GM23338 (cell line): Measurements from ENCODE around the gene COMMD7. TPM values are rescaled to one million over a fixed set of nuclear protein-coding genes. Genes with fewer than 3 reads are reported as not detected.

Experiments used
- ATAC-seq: fragments of 200-7000 bp; cut with Tn5 transposase; 3 replicates; pipeline ENCODE4 v1.9.1; 2020
- DNase-seq: peaks from one replicate; pipeline ENCODE4 v3.0.0-alpha.2; 2015; ENCODE audit warnings: low spot score
- H2AFZ ChIP-seq: fragments of 200-600 bp; sonication (generic); 2 replicates; pipeline ENCODE4 v1.8.0; 2016; ENCODE audit warnings: antibody characterized with exemption, mild to moderate bottlenecking, moderate library complexity
- H3F3A ChIP-seq: fragments of 200-600 bp; sonication (generic); replicated peaks from 2 replicates; pipeline ENCODE4 v1.8.0; 2017; ENCODE audit warnings: antibody characterized with exemption, mixed run types, low read depth
- H3K27ac ChIP-seq: fragments of 200-600 bp; sonication (generic); 2 replicates; pipeline ENCODE4 v1.6.1; 2016; ENCODE audit warnings: low read depth
- H3K27me3 ChIP-seq: fragments of 200-600 bp; sonication (generic); 2 replicates; pipeline ENCODE4 v1.8.0; 2016; ENCODE audit warnings: mild to moderate bottlenecking, mixed run types, moderate library complexity; ENCODE audit not compliant: insufficient read depth
- H3K36me3 ChIP-seq: fragments of 200-600 bp; sonication (generic); 2 replicates; pipeline ENCODE4 v1.8.0; 2016; ENCODE audit warnings: mild to moderate bottlenecking; ENCODE audit not compliant: insufficient read depth
- H3K4me1 ChIP-seq: fragments of 200-600 bp; sonication (generic); 2 replicates; pipeline ENCODE4 v1.8.0; 2016; ENCODE audit warnings: mild to moderate bottlenecking, moderate library complexity; ENCODE audit not compliant: insufficient read depth
- H3K4me2 ChIP-seq: fragments of 200-600 bp; sonication (generic); 2 replicates; pipeline ENCODE4 v1.7.1; 2017; ENCODE audit warnings: mixed run types
- H3K4me3 ChIP-seq: fragments of 200-600 bp; sonication (generic); 2 replicates; pipeline ENCODE4 v1.6.1; 2016; ENCODE audit warnings: mixed run types
- H3K79me2 ChIP-seq: fragments of 200-600 bp; sonication (generic); replicated peaks from 2 replicates; pipeline ENCODE4 v1.8.0; 2017; ENCODE audit warnings: mild to moderate bottlenecking; ENCODE audit not compliant: insufficient read depth
- H3K9me2 ChIP-seq: fragments of 200-600 bp; sonication (generic); 2 replicates; pipeline ENCODE4 v1.8.0; 2017; ENCODE audit not compliant: insufficient read depth
- H4K20me1 ChIP-seq: fragments of 200-600 bp; sonication (generic); replicated peaks from 2 replicates; pipeline ENCODE4 v1.8.0; 2017; ENCODE audit warnings: mild to moderate bottlenecking; ENCODE audit not compliant: insufficient read depth
- H3K27ac Mint-ChIP-seq: 2 replicates; pipeline ENCODE4 v1.8.0; 2020; ENCODE audit warnings: inconsistent platforms, mild to moderate bottlenecking, moderate library complexity, mixed read lengths
- H3K27me3 Mint-ChIP-seq: 3 replicates; pipeline ENCODE4 v1.8.0; 2022; ENCODE audit warnings: low read depth, mild to moderate bottlenecking, moderate library complexity, mixed read lengths, inconsistent platforms; ENCODE audit not compliant: insufficient read depth, poor library complexity
- H3K36me3 Mint-ChIP-seq: 3 replicates; pipeline ENCODE4 v1.8.0; 2021; ENCODE audit warnings: low read depth, mild to moderate bottlenecking, inconsistent platforms, moderate library complexity, mixed read lengths
- H3K4me1 Mint-ChIP-seq: 3 replicates; pipeline ENCODE4 v1.8.0; 2020; ENCODE audit warnings: mild to moderate bottlenecking, inconsistent platforms, mixed read lengths
- H3K4me3 Mint-ChIP-seq: 3 replicates; pipeline ENCODE4 v1.8.0; 2021; ENCODE audit warnings: moderate library complexity, mild to moderate bottlenecking, inconsistent platforms, mixed read lengths
- H3K9me3 Mint-ChIP-seq: 3 replicates; pipeline ENCODE4 v1.8.0; 2020; ENCODE audit warnings: moderate library complexity, mild to moderate bottlenecking, inconsistent platforms, mixed read lengths
- CREB1 ChIP-seq: fragments of 250-450 bp; sonication (Bioruptor Pico); IDR thresholded peaks from 2 replicates; pipeline ENCODE4 v1.5.0; 2020; ENCODE audit warnings: low read depth, mild to moderate bottlenecking, moderate library complexity
- CTCF ChIP-seq, 2 experiments: fragments of 200-600 bp in 1 of 2; sonication (generic) in 1 of 2; conservative IDR thresholded peaks; 2 replicates each; pipeline versions ENCODE4 v1.5.1 to v1.6.1; 2016 to 2017; ENCODE audit warnings: antibody characterized with exemption in 2 of 2, low read depth in 2 of 2, mild to moderate bottlenecking in 2 of 2, moderate library complexity in 1 of 2
- EZH2 ChIP-seq: fragments of 200-600 bp; sonication (generic); IDR thresholded peaks from one replicate; pipeline ENCODE4 v1.8.0; 2017; ENCODE audit warnings: antibody characterized with exemption, mild to moderate bottlenecking, low read depth; ENCODE audit not compliant: unreplicated experiment
- EZH2phosphoT487 ChIP-seq: fragments of 200-600 bp; sonication (generic); IDR thresholded peaks from one replicate; pipeline ENCODE4 v1.8.1; 2018; ENCODE audit warnings: antibody characterized with exemption; ENCODE audit not compliant: unreplicated experiment
- JUNB ChIP-seq: IDR thresholded peaks from one replicate; pipeline ENCODE4 v1.6.1; 2016; ENCODE audit warnings: antibody characterized with exemption; ENCODE audit not compliant: unreplicated experiment
- NANOG ChIP-seq: IDR thresholded peaks from 2 replicates; pipeline ENCODE4 v1.6.1; 2016; ENCODE audit warnings: antibody characterized with exemption, borderline replicate concordance
- POLR2AphosphoS5 ChIP-seq: IDR thresholded peaks from 2 replicates; pipeline ENCODE4 v1.6.1; 2016; ENCODE audit warnings: antibody characterized with exemption, low read depth
- STAT1 ChIP-seq: IDR thresholded peaks from one replicate; pipeline ENCODE4 v1.6.1; 2016; ENCODE audit warnings: antibody characterized with exemption; ENCODE audit not compliant: unreplicated experiment
- ZNF114 ChIP-seq: fragments of 250-450 bp; sonication (Bioruptor Pico); IDR thresholded peaks from 2 replicates; pipeline ENCODE4 v1.5.0; 2020; ENCODE audit warnings: mild to moderate bottlenecking, moderate library complexity
- ZNF331 ChIP-seq: fragments of 250-450 bp; sonication (Bioruptor Pico); IDR thresholded peaks from 2 replicates; pipeline ENCODE4 v1.5.0; 2020; ENCODE audit warnings: low read depth, mild to moderate bottlenecking, moderate library complexity
- polyA plus RNA-seq: library from polyadenylated mRNA; unstranded; fragments of >200 nt; fragmentation: Nextera tagmentation; extraction: Ambion mirVana; gene quantifications from 2 replicates; pipeline ENCODE4 v1.2.1, GENCODE V29; 2016
- total RNA-seq: library from RNA; depleted of rRNA; stranded (reverse); fragments of >200 nt; shearing (Covaris generic); gene quantifications from 2 replicates; pipeline ENCODE4 v1.2.3, GENCODE V29; 2014
- TF ChIP-seq, protein P1 (sequence below): IDR thresholded peaks from 2 replicates; pipeline ENCODE4 v1.6.1; 2016; ENCODE audit warnings: antibody characterized with exemption
- TF ChIP-seq, protein P2 (sequence below): fragments of 250-450 bp; sonication (Bioruptor Pico); IDR thresholded peaks from 2 replicates; pipeline ENCODE4 v1.5.0; 2020; ENCODE audit warnings: mild to moderate bottlenecking, moderate library complexity

The COMMD7 gene
- total and polyA plus RNA-seq, 2 experiments from 2014 or later = 67.3 to 86.4 TPM

DNA sequence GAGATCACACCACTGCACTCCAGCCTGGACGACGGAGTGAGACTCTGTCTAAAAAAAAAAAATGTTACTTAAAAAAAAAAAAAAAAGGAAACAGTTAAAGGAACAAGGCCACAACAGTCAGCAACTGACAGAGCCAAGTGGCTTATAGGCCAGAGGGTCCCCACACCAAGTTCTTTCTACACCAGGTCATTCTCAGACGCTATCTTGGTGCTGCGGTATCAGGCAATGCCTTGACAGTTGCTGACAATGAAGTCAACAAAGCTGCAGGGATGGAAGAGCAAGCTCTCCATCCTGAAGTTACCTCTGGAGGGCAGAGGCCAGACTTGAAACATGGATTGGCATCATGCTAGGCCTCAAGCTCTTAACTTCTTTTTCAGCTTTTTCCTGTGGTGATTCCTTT is 31.9 kb downstream of the COMMD7 start:
- Histone ChIP-seq H3K79me2 (peaks cover 91% of the 10 kb centered on the region), H3K27ac (peak overlapping the region; percentile 37; the same call in 1 of the 2 replicates), H3K9me2 (no peaks in the 10 kb centered on the region), H3F3A (peaks cover 14% of the 10 kb centered on the region), H2AFZ (no peak overlapping the region), H3K4me2 (no peak overlapping the region), H4K20me1 (peaks cover 34% of the 10 kb centered on the region), H3K4me3 (no peak overlapping the region), H3K4me1 (peaks cover 33% of the 10 kb centered on the region), H3K27me3 (no peaks in the 10 kb centered on the region), H3K36me3 (peaks cover 18% of the 10 kb centered on the region)
- no peaks in the 10 kb centered on the region for H3K27me3 Mint-ChIP-seq
- TF ChIP-seq STAT1 (no peak), EZH2 (no peak), EZH2phosphoT487 (no peak), NANOG (no peak), CREB1 (no peak), POLR2AphosphoS5 (no peak), ZNF331 (CRISPR knock-in tag) (no peak), ZNF114 (CRISPR knock-in tag) (no peak), JUNB (no peak), CTCF (conservative IDR thresholded peaks at IDR 0.05; ENCODE audit: low read depth in 2 of 2) (no peak)
- TF ChIP-seq, protein P1, sequence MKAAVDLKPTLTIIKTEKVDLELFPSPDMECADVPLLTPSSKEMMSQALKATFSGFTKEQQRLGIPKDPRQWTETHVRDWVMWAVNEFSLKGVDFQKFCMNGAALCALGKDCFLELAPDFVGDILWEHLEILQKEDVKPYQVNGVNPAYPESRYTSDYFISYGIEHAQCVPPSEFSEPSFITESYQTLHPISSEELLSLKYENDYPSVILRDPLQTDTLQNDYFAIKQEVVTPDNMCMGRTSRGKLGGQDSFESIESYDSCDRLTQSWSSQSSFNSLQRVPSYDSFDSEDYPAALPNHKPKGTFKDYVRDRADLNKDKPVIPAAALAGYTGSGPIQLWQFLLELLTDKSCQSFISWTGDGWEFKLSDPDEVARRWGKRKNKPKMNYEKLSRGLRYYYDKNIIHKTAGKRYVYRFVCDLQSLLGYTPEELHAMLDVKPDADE = no peak
- TF ChIP-seq, protein P2, sequence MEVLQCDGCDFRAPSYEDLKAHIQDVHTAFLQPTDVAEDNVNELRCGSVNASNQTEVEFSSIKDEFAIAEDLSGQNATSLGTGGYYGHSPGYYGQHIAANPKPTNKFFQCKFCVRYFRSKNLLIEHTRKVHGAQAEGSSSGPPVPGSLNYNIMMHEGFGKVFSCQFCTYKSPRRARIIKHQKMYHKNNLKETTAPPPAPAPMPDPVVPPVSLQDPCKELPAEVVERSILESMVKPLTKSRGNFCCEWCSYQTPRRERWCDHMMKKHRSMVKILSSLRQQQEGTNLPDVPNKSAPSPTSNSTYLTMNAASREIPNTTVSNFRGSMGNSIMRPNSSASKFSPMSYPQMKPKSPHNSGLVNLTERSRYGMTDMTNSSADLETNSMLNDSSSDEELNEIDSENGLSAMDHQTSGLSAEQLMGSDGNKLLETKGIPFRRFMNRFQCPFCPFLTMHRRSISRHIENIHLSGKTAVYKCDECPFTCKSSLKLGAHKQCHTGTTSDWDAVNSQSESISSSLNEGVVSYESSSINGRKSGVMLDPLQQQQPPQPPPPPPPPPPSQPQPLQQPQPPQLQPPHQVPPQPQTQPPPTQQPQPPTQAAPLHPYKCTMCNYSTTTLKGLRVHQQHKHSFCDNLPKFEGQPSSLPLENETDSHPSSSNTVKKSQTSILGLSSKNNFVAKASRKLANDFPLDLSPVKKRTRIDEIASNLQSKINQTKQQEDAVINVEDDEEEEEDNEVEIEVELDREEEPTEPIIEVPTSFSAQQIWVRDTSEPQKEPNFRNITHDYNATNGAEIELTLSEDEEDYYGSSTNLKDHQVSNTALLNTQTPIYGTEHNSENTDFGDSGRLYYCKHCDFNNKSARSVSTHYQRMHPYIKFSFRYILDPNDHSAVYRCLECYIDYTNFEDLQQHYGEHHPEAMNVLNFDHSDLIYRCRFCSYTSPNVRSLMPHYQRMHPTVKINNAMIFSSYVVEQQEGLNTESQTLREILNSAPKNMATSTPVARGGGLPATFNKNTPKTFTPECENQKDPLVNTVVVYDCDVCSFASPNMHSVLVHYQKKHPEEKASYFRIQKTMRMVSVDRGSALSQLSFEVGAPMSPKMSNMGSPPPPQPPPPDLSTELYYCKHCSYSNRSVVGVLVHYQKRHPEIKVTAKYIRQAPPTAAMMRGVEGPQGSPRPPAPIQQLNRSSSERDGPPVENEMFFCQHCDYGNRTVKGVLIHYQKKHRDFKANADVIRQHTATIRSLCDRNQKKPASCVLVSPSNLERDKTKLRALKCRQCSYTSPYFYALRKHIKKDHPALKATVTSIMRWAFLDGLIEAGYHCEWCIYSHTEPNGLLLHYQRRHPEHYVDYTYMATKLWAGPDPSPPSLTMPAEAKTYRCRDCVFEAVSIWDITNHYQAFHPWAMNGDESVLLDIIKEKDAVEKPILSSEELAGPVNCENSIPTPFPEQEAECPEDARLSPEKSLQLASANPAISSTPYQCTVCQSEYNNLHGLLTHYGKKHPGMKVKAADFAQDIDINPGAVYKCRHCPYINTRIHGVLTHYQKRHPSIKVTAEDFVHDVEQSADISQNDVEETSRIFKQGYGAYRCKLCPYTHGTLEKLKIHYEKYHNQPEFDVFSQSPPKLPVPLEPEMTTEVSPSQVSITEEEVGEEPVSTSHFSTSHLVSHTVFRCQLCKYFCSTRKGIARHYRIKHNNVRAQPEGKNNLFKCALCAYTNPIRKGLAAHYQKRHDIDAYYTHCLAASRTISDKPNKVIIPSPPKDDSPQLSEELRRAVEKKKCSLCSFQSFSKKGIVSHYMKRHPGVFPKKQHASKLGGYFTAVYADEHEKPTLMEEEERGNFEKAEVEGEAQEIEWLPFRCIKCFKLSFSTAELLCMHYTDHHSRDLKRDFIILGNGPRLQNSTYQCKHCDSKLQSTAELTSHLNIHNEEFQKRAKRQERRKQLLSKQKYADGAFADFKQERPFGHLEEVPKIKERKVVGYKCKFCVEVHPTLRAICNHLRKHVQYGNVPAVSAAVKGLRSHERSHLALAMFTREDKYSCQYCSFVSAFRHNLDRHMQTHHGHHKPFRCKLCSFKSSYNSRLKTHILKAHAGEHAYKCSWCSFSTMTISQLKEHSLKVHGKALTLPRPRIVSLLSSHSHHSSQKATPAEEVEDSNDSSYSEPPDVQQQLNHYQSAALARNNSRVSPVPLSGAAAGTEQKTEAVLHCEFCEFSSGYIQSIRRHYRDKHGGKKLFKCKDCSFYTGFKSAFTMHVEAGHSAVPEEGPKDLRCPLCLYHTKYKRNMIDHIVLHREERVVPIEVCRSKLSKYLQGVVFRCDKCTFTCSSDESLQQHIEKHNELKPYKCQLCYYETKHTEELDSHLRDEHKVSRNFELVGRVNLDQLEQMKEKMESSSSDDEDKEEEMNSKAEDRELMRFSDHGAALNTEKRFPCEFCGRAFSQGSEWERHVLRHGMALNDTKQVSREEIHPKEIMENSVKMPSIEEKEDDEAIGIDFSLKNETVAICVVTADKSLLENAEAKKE (CRISPR knock-in tag) = no peak
- no peak overlapping the region for H3K4me3 Mint-ChIP-seq
- no peaks in the 10 kb centered on the region for H3K9me3 Mint-ChIP-seq
- peaks cover 22% of the 10 kb centered on the region; the same call in 2 of the 3 replicates for H3K36me3 Mint-ChIP-seq
- peaks cover 24% of the 10 kb centered on the region for H3K4me1 Mint-ChIP-seq
- DNase-seq = no peak
- no peak for ATAC-seq
- no peak overlapping the region for H3K27ac Mint-ChIP-seq
